ENCODE data around the gene ZNF146.

- no peak for TF ChIP-seq CTCF (IDR thresholded peaks at IDR 0.05)
- TF ChIP-seq POLR2AphosphoS5 (IDR thresholded peaks at IDR 0.05), result no peak
- no peak for TF ChIP-seq POLR2A (IDR thresholded peaks at IDR 0.05)
Observed at GRCh38 chr19:36172852-36173251, 42.1 kb upstream of the ZNF146 start.

Data from prostate gland (tissue), 2 donors.